OCI-LY7 (cell line): ENCODE measurements around the gene E2F8. TPM values are rescaled to one million over a fixed set of nuclear protein-coding genes. Genes with fewer than 3 reads are reported as not detected.

Experiments used
- BruUV-seq: library from RNA; stranded (reverse); fragments of 400-500 nt; replicated peaks from 2 replicates; lab custom pipeline; 2021; lab: Mats Ljungman, UMichigan
- CTCF ChIA-PET: fragments of 300-600 bp; sonication (Branson Sonifier 250); formaldehyde crosslinking; loops from one replicate; lab custom pipeline; 2022; ENCODE audit warnings: antibody characterized with exemption; ENCODE audit not compliant: unreplicated experiment; lab: Charles Lee
- POLR2A ChIA-PET: fragments of 300-600 bp; sonication (Branson Sonifier 250); formaldehyde crosslinking; loops from one replicate; lab custom pipeline; 2022; ENCODE audit warnings: antibody characterized with exemption; lab: Charles Lee
- DNase-seq: peaks from one replicate; pipeline ENCODE4 v3.0.0-alpha.2; 2015; ENCODE audit warnings: low spot score
- H2AFZ ChIP-seq: fragments of 200-600 bp; sonication (generic), shearing (Covaris generic); 2 replicates; pipeline ENCODE4 v1.6.1; 2014; ENCODE audit warnings: mild to moderate bottlenecking, antibody characterized with exemption, low read length, moderate library complexity
- H3K27ac ChIP-seq: fragments of 200-600 bp; sonication (generic); 2 replicates; pipeline ENCODE4 v1.5.1; 2014; ENCODE audit warnings: mixed run types, low read depth, mild to moderate bottlenecking, moderate library complexity, low read length, inconsistent platforms; ENCODE audit not compliant: poor library complexity, severe bottlenecking
- H3K36me3 ChIP-seq: fragments of 200-600 bp; sonication (generic); 2 replicates; pipeline ENCODE4 v1.6.1; 2014; ENCODE audit warnings: mild to moderate bottlenecking, antibody characterized with exemption, low read length, moderate library complexity, mixed read lengths; ENCODE audit not compliant: insufficient read depth
- H3K4me1 ChIP-seq: fragments of 200-600 bp; sonication (generic); 2 replicates; pipeline ENCODE4 v1.5.1; 2014; ENCODE audit warnings: mild to moderate bottlenecking, low read length; ENCODE audit not compliant: insufficient read depth, poor library complexity, severe bottlenecking
- H3K4me2 ChIP-seq: fragments of 200-600 bp; sonication (generic); 2 replicates; pipeline ENCODE4 v1.6.1; 2014; ENCODE audit warnings: mild to moderate bottlenecking, low read length
- H3K4me3 ChIP-seq: fragments of 200-600 bp; sonication (generic); 2 replicates; pipeline ENCODE4 v1.5.1; 2014; ENCODE audit warnings: mild to moderate bottlenecking, low read depth, low read length; ENCODE audit not compliant: poor library complexity, severe bottlenecking
- H3K79me2 ChIP-seq: fragments of 200-600 bp; sonication (generic); 2 replicates; pipeline ENCODE4 v1.6.1; 2016; ENCODE audit warnings: low read depth, mild to moderate bottlenecking, low read length, moderate library complexity, mixed read lengths; ENCODE audit not compliant: insufficient read depth
- H3K9me2 ChIP-seq: fragments of 200-600 bp; sonication (generic); 2 replicates; pipeline ENCODE4 v1.6.1; 2016; ENCODE audit warnings: mild to moderate bottlenecking, low read length, mixed read lengths; ENCODE audit not compliant: insufficient read depth
- H3K9me3 ChIP-seq: fragments of 200-600 bp; sonication (generic); 2 replicates; pipeline ENCODE4 v1.6.1; 2014; ENCODE audit warnings: mild to moderate bottlenecking, mixed run types, low read length, mixed read lengths
- H4K20me1 ChIP-seq: fragments of 200-600 bp; sonication (generic); 2 replicates; pipeline ENCODE4 v1.6.1; 2014; ENCODE audit warnings: mild to moderate bottlenecking, antibody characterized with exemption, low read length, moderate library complexity, mixed read lengths; ENCODE audit not compliant: insufficient read depth
- EZH2phosphoT487 ChIP-seq: fragments of 200-600 bp; sonication (generic); IDR thresholded peaks from 2 replicates; pipeline ENCODE4 v1.6.1; 2018; ENCODE audit warnings: low read depth, borderline replicate concordance, mild to moderate bottlenecking, mixed run types, antibody characterized with exemption, low read length, moderate library complexity, mixed read lengths
- intact Hi-C: fragments of 100-400 bp; cut with micrococcal nuclease; formaldehyde crosslinking; loops from one replicate; pipeline ENCODE4 v1.10.0; 2022; ENCODE audit not compliant: unreplicated experiment
- total RNA-seq, 2 experiments: library from RNA; depleted of rRNA in 1 of 2; stranded (reverse); fragments of >200 nt in 1 of 2; shearing (Covaris generic) in 1 of 2; gene quantifications; 2 replicates each; pipeline ENCODE4 v1.2.3, GENCODE V29; 2014 to 2022
- TF ChIP-seq, protein P1 (sequence below): fragments of 200-600 bp; sonication (generic); conservative IDR thresholded peaks from 2 replicates; pipeline ENCODE4 v1.5.1; 2014; ENCODE audit warnings: mild to moderate bottlenecking, antibody characterized with exemption, low read length, moderate library complexity, mixed read lengths

E2F8 gene
- total RNA-seq, 2 experiments from 2014 or later: 29.3 to 55.7 TPM

DNA sequence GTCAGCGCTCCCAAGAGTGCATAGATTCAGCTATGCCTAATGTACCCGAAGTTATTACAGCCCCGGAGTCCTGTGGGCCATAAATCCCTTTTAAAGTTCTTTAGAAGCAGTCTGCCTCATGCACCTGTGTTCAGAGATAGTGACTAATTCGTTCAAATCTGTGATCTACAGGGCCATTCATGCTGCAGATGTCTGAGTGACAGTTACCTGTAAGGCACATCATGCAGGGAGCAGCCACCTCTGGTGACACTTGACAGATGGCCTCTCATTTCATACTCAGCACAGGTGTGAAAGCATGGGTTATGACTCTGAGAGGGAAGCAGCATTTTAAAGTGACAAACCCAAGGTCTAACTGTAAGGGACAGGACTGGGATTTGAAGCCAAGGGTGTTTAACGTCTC lies 2.4 kb upstream of the E2F8 start:
- Histone ChIP-seq H3K4me3 (peak overlapping the region; percentile 97), H3K79me2 (peaks cover 26% of the 10 kb centered on the region), H3K27ac (peak overlapping the region; percentile 90), H2AFZ (no peak overlapping the region), H3K36me3 (peaks cover 23% of the 10 kb centered on the region), H3K9me2 (no peaks in the 10 kb centered on the region), H3K4me2 (peak overlapping the region; percentile 90), H4K20me1 (0 out of 2 replicates have a peak, but pooled peaks cover 3% of the 10 kb centered on the region), H3K9me3 (no peaks in the 10 kb centered on the region), H3K4me1 (peaks cover 30% of the 10 kb centered on the region)
- no peak for TF ChIP-seq EZH2phosphoT487
- TF ChIP-seq, protein P1, sequence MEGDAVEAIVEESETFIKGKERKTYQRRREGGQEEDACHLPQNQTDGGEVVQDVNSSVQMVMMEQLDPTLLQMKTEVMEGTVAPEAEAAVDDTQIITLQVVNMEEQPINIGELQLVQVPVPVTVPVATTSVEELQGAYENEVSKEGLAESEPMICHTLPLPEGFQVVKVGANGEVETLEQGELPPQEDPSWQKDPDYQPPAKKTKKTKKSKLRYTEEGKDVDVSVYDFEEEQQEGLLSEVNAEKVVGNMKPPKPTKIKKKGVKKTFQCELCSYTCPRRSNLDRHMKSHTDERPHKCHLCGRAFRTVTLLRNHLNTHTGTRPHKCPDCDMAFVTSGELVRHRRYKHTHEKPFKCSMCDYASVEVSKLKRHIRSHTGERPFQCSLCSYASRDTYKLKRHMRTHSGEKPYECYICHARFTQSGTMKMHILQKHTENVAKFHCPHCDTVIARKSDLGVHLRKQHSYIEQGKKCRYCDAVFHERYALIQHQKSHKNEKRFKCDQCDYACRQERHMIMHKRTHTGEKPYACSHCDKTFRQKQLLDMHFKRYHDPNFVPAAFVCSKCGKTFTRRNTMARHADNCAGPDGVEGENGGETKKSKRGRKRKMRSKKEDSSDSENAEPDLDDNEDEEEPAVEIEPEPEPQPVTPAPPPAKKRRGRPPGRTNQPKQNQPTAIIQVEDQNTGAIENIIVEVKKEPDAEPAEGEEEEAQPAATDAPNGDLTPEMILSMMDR: no peak
- DNase-seq: peak; percentile 64
- ChIA-PET CTCF (no interaction called here), POLR2A (interaction anchor here (0.5 to 0.7 kb wide), 2 partner anchors 25 to 1555 kb away, joined by 3 read pairs; no protein-coding TSS in a partner anchor)
- intact Hi-C loops: loop anchor here (5.0 kb wide), 3 partner anchors 126 to 716 kb away; partner anchors contain the start of genes TSG101 and ZDHHC13
- no TSS peak for BruUV-seq

GRCh38 chr11:19242179-19242932 lies 1.6 kb upstream of the E2F8 start:
- TF ChIP-seq EZH2phosphoT487: no peak
- TF ChIP-seq, protein P1: no peak
- Histone ChIP-seq H3K4me1 (peaks cover 35% of the 10 kb centered on the region), H3K9me3 (no peaks in the 10 kb centered on the region), H3K4me2 (peak overlapping the region; percentile 90), H3K79me2 (peaks cover 34% of the 10 kb centered on the region), H3K9me2 (no peaks in the 10 kb centered on the region), H3K4me3 (peak overlapping the region; percentile 97), H3K27ac (peak overlapping the region; percentile 90), H3K36me3 (peaks cover 31% of the 10 kb centered on the region), H2AFZ (peak overlapping the region; percentile 71), H4K20me1 (0 out of 2 replicates have a peak, but pooled peaks cover 3% of the 10 kb centered on the region)
- no peak for DNase-seq
- BruUV-seq: no TSS peak
- ChIA-PET POLR2A (interaction anchor here (0.6 to 0.7 kb wide), 2 partner anchors 27 to 497 kb away, joined by 4 read pairs; no protein-coding TSS in a partner anchor), CTCF (no interaction called here)
- intact Hi-C loops: loop anchor here (5.0 kb wide), 3 partner anchors 125 to 715 kb away; partner anchors contain the start of genes TSG101 and ZDHHC13
